Neural cell (in vitro differentiated cells): ENCODE measurements around the gene TFEB. TPM values are rescaled to one million over a fixed set of nuclear protein-coding genes. Genes with fewer than 3 reads are reported as not detected.

Source experiments
- H2AFZ ChIP-seq: fragments of 200-600, 300-800 bp; sonication (generic), shearing (Covaris generic); 2 replicates; pipeline ENCODE4 v1.6.0; 2014; ENCODE audit warnings: low read depth, mild to moderate bottlenecking, antibody characterized with exemption, low read length, moderate library complexity
- H3F3A ChIP-seq: fragments of 200-600 bp; shearing (Covaris generic); 2 replicates; pipeline ENCODE4 v1.6.1; 2016; ENCODE audit warnings: mild to moderate bottlenecking, moderate library complexity, mixed read lengths, antibody characterized with exemption, low read length; ENCODE audit not compliant: insufficient read depth, poor library complexity, severe bottlenecking
- H3K27ac ChIP-seq: fragments of 200-600, 300-800 bp; sonication (generic), shearing (Covaris generic); 2 replicates; pipeline ENCODE4 v1.5.1; 2014; ENCODE audit warnings: mild to moderate bottlenecking, low read length, moderate library complexity
- H3K27me3 ChIP-seq: fragments of 300-800, 200-600 bp; sonication (generic), shearing (Covaris generic); 2 replicates; pipeline ENCODE4 v1.6.0; 2014; ENCODE audit warnings: mild to moderate bottlenecking, low read depth, low read length, moderate library complexity; ENCODE audit not compliant: insufficient read depth
- H3K36me3 ChIP-seq: fragments of 300-800, 200-600 bp; sonication (generic), shearing (Covaris generic); 2 replicates; pipeline ENCODE4 v1.5.1; 2014; ENCODE audit warnings: mild to moderate bottlenecking, antibody characterized with exemption, low read length, moderate library complexity; ENCODE audit not compliant: insufficient read depth
- H3K4me2 ChIP-seq: fragments of 300-800, 200-600 bp; sonication (generic), shearing (Covaris generic); 2 replicates; pipeline ENCODE4 v1.6.0; 2014; ENCODE audit warnings: mild to moderate bottlenecking, low read length
- H3K4me3 ChIP-seq: fragments of 300-800, 200-600 bp; sonication (generic), shearing (Covaris generic); 2 replicates; pipeline ENCODE4 v1.5.1; 2014; ENCODE audit warnings: mild to moderate bottlenecking, low read length, moderate library complexity
- H3K79me2 ChIP-seq: fragments of 200-600 bp; shearing (Covaris generic); replicated peaks from 2 replicates; pipeline ENCODE4 v1.6.0; 2014; ENCODE audit warnings: mild to moderate bottlenecking, low read length, moderate library complexity; ENCODE audit not compliant: insufficient read depth
- H3K9ac ChIP-seq: fragments of 300-800, 200-600 bp; sonication (generic), shearing (Covaris generic); 2 replicates; pipeline ENCODE4 v1.6.1; 2016; ENCODE audit warnings: mild to moderate bottlenecking, low read length, mixed read lengths
- H3K9me2 ChIP-seq: fragments of 200-600 bp; shearing (Covaris generic); 2 replicates; pipeline ENCODE4 v1.6.1; 2016; ENCODE audit warnings: mild to moderate bottlenecking, low read length, mixed read lengths; ENCODE audit not compliant: insufficient read depth
- H3K9me3 ChIP-seq: fragments of 200-600, 300-800 bp; sonication (generic), shearing (Covaris generic); 2 replicates; pipeline ENCODE4 v1.6.1; 2016; ENCODE audit warnings: mild to moderate bottlenecking, mixed run types, low read length, moderate library complexity, mixed read lengths
- H4K20me1 ChIP-seq: fragments of 200-600 bp; shearing (Covaris generic); 2 replicates; pipeline ENCODE4 v1.6.1; 2016; ENCODE audit warnings: mild to moderate bottlenecking, mixed run types; ENCODE audit not compliant: insufficient read depth
- CTCF ChIP-seq: fragments of 450-650 bp; IDR thresholded peaks from 2 replicates; pipeline ENCODE4 v1.5.1; 2014; ENCODE audit warnings: antibody characterized with exemption, mild to moderate bottlenecking, moderate library complexity; ENCODE audit not compliant: poor library complexity, severe bottlenecking
- EP300 ChIP-seq: fragments of 450-650 bp; conservative IDR thresholded peaks from 2 replicates; pipeline ENCODE4 v1.6.1; 2014; ENCODE audit warnings: antibody characterized with exemption, mild to moderate bottlenecking, moderate library complexity; ENCODE audit not compliant: poor library complexity, severe bottlenecking
- EZH2 ChIP-seq: fragments of 200-600, 300-800 bp; shearing (Covaris generic), sonication (generic); IDR thresholded peaks from 2 replicates; pipeline ENCODE4 v1.6.1; 2014; ENCODE audit warnings: antibody characterized with exemption, low read length, borderline replicate concordance, mild to moderate bottlenecking; ENCODE audit not compliant: insufficient read depth, poor library complexity, severe bottlenecking
- MXI1 ChIP-seq: fragments of 450-650 bp; conservative IDR thresholded peaks from 2 replicates; pipeline ENCODE4 v1.6.1; 2014; ENCODE audit warnings: antibody characterized with exemption, mild to moderate bottlenecking; ENCODE audit not compliant: poor library complexity, severe bottlenecking
- POLR2AphosphoS5 ChIP-seq: IDR thresholded peaks from 2 replicates; pipeline ENCODE4 v1.6.1; 2012
- RAD21 ChIP-seq: fragments of 450-650 bp; conservative IDR thresholded peaks from 2 replicates; pipeline ENCODE4 v1.6.1; 2014; ENCODE audit warnings: antibody characterized with exemption, mild to moderate bottlenecking, moderate library complexity
- SMC3 ChIP-seq: fragments of 450-650 bp; conservative IDR thresholded peaks from 2 replicates; pipeline ENCODE4 v1.6.1; 2014; ENCODE audit warnings: antibody characterized with exemption, mild to moderate bottlenecking, moderate library complexity; ENCODE audit not compliant: poor library complexity
- TAF1 ChIP-seq: IDR thresholded peaks from 2 replicates; pipeline ENCODE4 v1.6.1; 2012; ENCODE audit warnings: low read depth
- polyA plus RNA-seq: library from polyadenylated mRNA; depleted of rRNA; stranded (reverse); fragments of >200 nt; gene quantifications from 2 replicates; pipeline ENCODE4 v1.2.3, GENCODE V29; 2014
- TF ChIP-seq, protein P1 (sequence below): IDR thresholded peaks from 2 replicates; pipeline ENCODE4 v1.6.1; 2012; ENCODE audit warnings: borderline replicate concordance

Gene TFEB
- polyA plus RNA-seq, 1 donor from 2014 or later = 0.24 TPM

DNA sequence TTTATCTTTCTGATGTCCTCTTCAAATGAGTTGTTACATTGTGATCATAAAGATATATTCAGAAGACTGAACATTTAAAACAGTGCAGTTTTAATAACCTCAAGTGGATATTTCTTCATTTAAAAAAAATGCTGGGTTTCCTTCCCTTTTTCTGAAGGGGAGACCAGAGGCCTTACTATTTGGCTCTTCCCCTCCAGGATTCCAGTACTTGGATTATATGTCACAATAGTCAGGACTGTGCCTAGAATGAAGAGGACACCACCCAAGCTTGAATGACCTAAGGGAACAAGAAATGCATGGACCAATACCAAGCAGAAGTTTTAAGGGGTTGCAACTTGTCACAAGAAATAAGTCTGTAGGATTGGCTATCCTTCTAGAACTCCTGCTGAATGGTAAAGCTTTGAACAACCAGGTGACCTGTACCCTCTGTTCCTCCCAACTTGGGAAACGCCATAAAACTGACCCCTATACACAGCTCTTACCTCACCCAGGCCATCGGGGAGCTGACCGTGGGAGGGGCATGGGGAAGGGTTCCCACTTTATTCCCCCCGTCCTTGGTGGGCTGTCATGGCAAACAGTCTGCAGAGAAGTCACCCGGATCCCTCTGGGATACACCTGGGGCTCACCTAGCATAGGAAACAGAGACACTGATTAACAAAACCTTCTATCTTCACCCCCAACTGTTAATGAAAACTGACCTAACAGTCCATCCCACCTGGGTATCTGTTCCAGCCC lies 42.3 kb upstream of the TFEB start:
- Histone ChIP-seq H3K4me2 (no peak overlapping the region), H3K36me3 (no peaks in the 10 kb centered on the region), H3K4me3 (no peak overlapping the region), H3K9ac (no peak overlapping the region), H3K27ac (no peak overlapping the region), H3K9me2 (no peaks in the 10 kb centered on the region), H3K27me3 (no peaks in the 10 kb centered on the region), H3F3A (no peaks in the 10 kb centered on the region), H2AFZ (no peak overlapping the region), H3K9me3 (no peaks in the 10 kb centered on the region), H3K79me2 (no peaks in the 10 kb centered on the region), H4K20me1 (no peaks in the 10 kb centered on the region)
- TF ChIP-seq SMC3 (no peak), MXI1 (no peak), TAF1 (no peak), POLR2AphosphoS5 (no peak)
- TF ChIP-seq, protein P1, sequence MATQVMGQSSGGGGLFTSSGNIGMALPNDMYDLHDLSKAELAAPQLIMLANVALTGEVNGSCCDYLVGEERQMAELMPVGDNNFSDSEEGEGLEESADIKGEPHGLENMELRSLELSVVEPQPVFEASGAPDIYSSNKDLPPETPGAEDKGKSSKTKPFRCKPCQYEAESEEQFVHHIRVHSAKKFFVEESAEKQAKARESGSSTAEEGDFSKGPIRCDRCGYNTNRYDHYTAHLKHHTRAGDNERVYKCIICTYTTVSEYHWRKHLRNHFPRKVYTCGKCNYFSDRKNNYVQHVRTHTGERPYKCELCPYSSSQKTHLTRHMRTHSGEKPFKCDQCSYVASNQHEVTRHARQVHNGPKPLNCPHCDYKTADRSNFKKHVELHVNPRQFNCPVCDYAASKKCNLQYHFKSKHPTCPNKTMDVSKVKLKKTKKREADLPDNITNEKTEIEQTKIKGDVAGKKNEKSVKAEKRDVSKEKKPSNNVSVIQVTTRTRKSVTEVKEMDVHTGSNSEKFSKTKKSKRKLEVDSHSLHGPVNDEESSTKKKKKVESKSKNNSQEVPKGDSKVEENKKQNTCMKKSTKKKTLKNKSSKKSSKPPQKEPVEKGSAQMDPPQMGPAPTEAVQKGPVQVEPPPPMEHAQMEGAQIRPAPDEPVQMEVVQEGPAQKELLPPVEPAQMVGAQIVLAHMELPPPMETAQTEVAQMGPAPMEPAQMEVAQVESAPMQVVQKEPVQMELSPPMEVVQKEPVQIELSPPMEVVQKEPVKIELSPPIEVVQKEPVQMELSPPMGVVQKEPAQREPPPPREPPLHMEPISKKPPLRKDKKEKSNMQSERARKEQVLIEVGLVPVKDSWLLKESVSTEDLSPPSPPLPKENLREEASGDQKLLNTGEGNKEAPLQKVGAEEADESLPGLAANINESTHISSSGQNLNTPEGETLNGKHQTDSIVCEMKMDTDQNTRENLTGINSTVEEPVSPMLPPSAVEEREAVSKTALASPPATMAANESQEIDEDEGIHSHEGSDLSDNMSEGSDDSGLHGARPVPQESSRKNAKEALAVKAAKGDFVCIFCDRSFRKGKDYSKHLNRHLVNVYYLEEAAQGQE = no peak

DNA sequence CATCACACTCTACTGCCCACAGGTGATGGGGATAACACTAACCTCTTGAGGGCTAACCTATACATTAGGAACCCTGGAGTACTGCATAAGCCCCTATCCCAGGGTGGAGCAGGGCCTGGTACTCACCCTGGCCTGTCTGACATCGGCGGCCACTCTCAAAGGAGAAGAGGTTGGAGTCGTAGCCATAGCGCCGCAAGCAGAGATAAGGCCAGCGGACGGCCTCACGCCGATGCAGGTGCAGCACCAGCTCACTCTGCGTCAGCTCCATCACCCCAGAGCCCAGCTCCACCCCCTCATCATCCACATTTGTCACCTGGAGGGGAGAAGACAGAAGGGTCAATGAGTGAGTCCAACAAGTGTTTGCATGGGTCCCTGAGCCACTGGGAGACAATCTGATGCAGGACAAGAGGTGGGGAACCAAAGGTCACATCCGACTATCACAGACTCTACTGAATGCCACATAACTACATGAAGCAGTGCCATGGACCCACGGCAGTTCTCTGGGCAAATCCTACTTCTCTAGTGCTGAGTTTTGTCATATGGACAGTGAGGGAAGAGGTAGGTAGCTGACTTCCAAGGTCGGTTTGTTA lies 40.0 kb upstream of the TFEB start:
- H3K9ac ChIP-seq = no peak overlapping the region
- no peak overlapping the region for H2AFZ ChIP-seq
- no peaks in the 10 kb centered on the region for H3K27me3 ChIP-seq
- H3K4me3 ChIP-seq = no peak overlapping the region
- H3K4me2 ChIP-seq = no peak overlapping the region
- no peaks in the 10 kb centered on the region for H4K20me1 ChIP-seq
- H3K27ac ChIP-seq = no peak overlapping the region
- H3K9me2 ChIP-seq = no peaks in the 10 kb centered on the region
- H3K79me2 ChIP-seq = no peaks in the 10 kb centered on the region
- TF ChIP-seq EZH2 (no peak), POLR2AphosphoS5 (no peak), SMC3 (no peak), EP300 (no peak), CTCF (no peak), RAD21 (no peak), MXI1 (no peak), TAF1 (no peak)
- TF ChIP-seq, protein P1 = no peak
- no peaks in the 10 kb centered on the region for H3F3A ChIP-seq
- no peaks in the 10 kb centered on the region for H3K36me3 ChIP-seq
- no peaks in the 10 kb centered on the region for H3K9me3 ChIP-seq
